Measurements from ENCODE around the gene KRT84. TPM values are rescaled to one million over a fixed set of nuclear protein-coding genes. Genes with fewer than 3 reads are reported as not detected.

Gene KRT84
- total RNA-seq, 1 donor from 2014 or later = not detected

DNA sequence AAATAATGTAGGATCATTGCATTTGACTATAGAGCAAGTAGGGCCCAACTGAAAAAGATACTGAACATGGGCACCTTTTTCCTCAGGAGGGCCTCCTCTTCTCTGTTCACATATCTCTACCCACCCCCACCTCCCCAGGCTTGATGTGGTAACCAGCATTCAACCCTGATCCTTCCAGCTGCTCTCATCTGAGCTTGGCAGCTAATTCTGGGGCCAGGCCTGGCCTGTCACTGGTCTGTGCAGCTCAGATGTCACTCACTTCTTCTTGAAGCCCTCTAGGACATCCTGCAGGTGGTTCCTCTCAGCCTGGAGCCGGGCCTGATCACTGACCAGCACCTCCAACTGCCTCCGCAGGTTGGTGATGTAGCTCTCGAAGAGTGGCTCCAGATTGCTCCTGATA is 2.1 kb downstream of the KRT84 start:
- no peaks in the 10 kb centered on the region for H3K4me1 ChIP-seq
- H3K27me3 ChIP-seq (ENCODE audit: low read depth) = no peaks in the 10 kb centered on the region
- intact Hi-C loops (cut with DNase I) = no loop called here
- TF ChIP-seq, protein P1, sequence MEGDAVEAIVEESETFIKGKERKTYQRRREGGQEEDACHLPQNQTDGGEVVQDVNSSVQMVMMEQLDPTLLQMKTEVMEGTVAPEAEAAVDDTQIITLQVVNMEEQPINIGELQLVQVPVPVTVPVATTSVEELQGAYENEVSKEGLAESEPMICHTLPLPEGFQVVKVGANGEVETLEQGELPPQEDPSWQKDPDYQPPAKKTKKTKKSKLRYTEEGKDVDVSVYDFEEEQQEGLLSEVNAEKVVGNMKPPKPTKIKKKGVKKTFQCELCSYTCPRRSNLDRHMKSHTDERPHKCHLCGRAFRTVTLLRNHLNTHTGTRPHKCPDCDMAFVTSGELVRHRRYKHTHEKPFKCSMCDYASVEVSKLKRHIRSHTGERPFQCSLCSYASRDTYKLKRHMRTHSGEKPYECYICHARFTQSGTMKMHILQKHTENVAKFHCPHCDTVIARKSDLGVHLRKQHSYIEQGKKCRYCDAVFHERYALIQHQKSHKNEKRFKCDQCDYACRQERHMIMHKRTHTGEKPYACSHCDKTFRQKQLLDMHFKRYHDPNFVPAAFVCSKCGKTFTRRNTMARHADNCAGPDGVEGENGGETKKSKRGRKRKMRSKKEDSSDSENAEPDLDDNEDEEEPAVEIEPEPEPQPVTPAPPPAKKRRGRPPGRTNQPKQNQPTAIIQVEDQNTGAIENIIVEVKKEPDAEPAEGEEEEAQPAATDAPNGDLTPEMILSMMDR (IDR thresholded peaks at IDR 0.05) = no peak
- H3K36me3 ChIP-seq = no peaks in the 10 kb centered on the region
- ATAC-seq (no peak), DNase-seq (no peak)
- H3K4me3 ChIP-seq = no peak overlapping the region
- no peaks in the 10 kb centered on the region for H3K9me3 ChIP-seq
- no peak overlapping the region for H3K27ac ChIP-seq

- DNase-seq (no peak), ATAC-seq (no peak)
- Histone ChIP-seq H3K36me3 (no peaks in the 10 kb centered on the region), H3K27me3 (ENCODE audit: low read depth) (peaks cover 2% of the 10 kb centered on the region), H3K27ac (no peak overlapping the region), H3K9me3 (no peaks in the 10 kb centered on the region), H3K4me3 (no peak overlapping the region), H3K4me1 (no peaks in the 10 kb centered on the region)
- intact Hi-C loops (cut with DNase I) = no loop called here
- TF ChIP-seq, protein P1 (IDR thresholded peaks at IDR 0.05) = no peak
Measured at GRCh38 chr12:52382854-52383253, 2.6 kb downstream of the KRT84 start.

- Histone ChIP-seq H3K4me3 (no peak overlapping the region), H3K9me3 (no peaks in the 10 kb centered on the region), H3K4me1 (no peaks in the 10 kb centered on the region), H3K36me3 (no peaks in the 10 kb centered on the region), H3K27me3 (ENCODE audit: low read depth) (peaks cover 8% of the 10 kb centered on the region), H3K27ac (no peak overlapping the region)
- DNase-seq (no peak), ATAC-seq (no peak)
- TF ChIP-seq, protein P1 (IDR thresholded peaks at IDR 0.05) = no peak
- intact Hi-C loops (cut with DNase I) = no loop called here
Measured at GRCh38 chr12:52381206-52381605, 4.2 kb downstream of the KRT84 start.

- TF ChIP-seq, protein P1 (IDR thresholded peaks at IDR 0.05) = peak; percentile 51
- DNase-seq (peak; percentile 46), ATAC-seq (peak; percentile 26 to 56)
- Histone ChIP-seq H3K4me1 (no peaks in the 10 kb centered on the region), H3K27me3 (ENCODE audit: low read depth) (peaks cover 8% of the 10 kb centered on the region), H3K9me3 (no peaks in the 10 kb centered on the region), H3K27ac (no peak overlapping the region), H3K4me3 (no peak overlapping the region), H3K36me3 (no peaks in the 10 kb centered on the region)
- intact Hi-C loops (cut with DNase I) = no loop called here
Measured at GRCh38 chr12:52380271-52380694, 5.2 kb downstream of the KRT84 start.

DNA sequence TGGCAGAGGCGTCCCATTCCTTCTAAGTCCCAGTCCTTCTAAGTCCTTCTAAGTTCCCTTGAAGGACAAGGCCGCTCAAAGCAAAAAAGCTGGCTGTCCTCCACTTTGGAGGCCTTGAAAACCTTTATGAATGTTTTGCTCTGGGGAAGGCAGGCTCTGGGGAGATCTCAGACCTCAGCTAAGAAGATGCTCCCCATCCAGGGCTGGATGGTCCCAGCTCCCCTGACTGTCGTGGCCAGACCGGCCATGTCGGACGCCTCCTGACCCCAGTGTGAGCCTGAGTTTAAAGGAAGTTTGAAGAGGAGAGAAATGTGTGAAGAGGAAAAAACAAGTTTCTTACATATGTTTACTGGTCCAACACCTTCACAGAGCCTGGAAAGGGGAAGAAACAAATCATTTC is 5.9 kb downstream of the KRT84 start:
- H3K9me3 ChIP-seq = no peaks in the 10 kb centered on the region
- no peak overlapping the region for H3K4me3 ChIP-seq
- intact Hi-C loops (cut with DNase I) = no loop called here
- no peaks in the 10 kb centered on the region for H3K4me1 ChIP-seq
- H3K36me3 ChIP-seq = no peaks in the 10 kb centered on the region
- ATAC-seq (no peak), DNase-seq (no peak)
- peaks cover 8% of the 10 kb centered on the region for H3K27me3 ChIP-seq (ENCODE audit: low read depth)
- no peak overlapping the region for H3K27ac ChIP-seq
- TF ChIP-seq, protein P1 (IDR thresholded peaks at IDR 0.05) = no peak

- no peaks in the 10 kb centered on the region for H3K9me3 ChIP-seq
- intact Hi-C loops (cut with DNase I) = no loop called here
- DNase-seq (no peak), ATAC-seq (no peak)
- no peak overlapping the region for H3K4me3 ChIP-seq
- no peak overlapping the region for H3K27ac ChIP-seq
- H3K36me3 ChIP-seq = no peaks in the 10 kb centered on the region
- no peaks in the 10 kb centered on the region for H3K4me1 ChIP-seq
- peaks cover 8% of the 10 kb centered on the region for H3K27me3 ChIP-seq (ENCODE audit: low read depth)
- TF ChIP-seq, protein P1 (IDR thresholded peaks at IDR 0.05) = no peak
Measured at GRCh38 chr12:52378091-52378490, 7.4 kb downstream of the KRT84 start.

All from lower lobe of right lung (tissue), 2 donors.